ENCODE data around the gene CACNA1B. TPM values are rescaled to one million over a fixed set of nuclear protein-coding genes. Genes with fewer than 3 reads are reported as not detected.

Gene CACNA1B
- polyA plus RNA-seq, 1 experiment = 0.01 TPM

DNA sequence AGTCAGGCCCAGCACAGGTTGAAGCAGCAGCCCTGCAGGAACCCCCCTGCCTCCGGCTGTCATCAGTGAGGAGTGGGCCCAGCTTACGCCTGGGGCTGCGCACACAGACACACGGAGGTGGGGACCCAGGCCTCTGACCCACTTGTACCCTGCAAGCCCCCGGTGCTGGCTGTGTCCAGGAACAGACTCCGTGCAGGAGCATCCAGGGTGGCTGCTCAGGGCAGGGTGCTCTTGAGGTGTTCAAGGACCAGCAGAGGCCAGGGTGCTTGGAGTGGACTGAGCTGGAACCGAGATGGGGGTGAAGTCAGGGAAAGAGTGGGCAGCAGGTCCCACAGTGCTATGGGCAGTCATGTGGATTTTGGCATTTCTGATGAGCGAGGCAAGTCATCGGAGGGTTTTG lies 199.5 kb downstream of the CACNA1B start:
- H3K4me3 ChIP-seq (ENCODE audit: low read depth, low read length) = no peak overlapping the region
- peaks cover 76% of the 10 kb centered on the region for H3K9me3 ChIP-seq (ENCODE audit: control insufficient read depth, insufficient read depth, low read length)
- DNase-seq (ENCODE audit: low read depth, low spot score) = no peak
- H3K27ac ChIP-seq (ENCODE audit: low read depth, low read length) = no peak overlapping the region
- POLR2A ChIA-PET = no interaction called here
- TF ChIP-seq, protein P1, sequence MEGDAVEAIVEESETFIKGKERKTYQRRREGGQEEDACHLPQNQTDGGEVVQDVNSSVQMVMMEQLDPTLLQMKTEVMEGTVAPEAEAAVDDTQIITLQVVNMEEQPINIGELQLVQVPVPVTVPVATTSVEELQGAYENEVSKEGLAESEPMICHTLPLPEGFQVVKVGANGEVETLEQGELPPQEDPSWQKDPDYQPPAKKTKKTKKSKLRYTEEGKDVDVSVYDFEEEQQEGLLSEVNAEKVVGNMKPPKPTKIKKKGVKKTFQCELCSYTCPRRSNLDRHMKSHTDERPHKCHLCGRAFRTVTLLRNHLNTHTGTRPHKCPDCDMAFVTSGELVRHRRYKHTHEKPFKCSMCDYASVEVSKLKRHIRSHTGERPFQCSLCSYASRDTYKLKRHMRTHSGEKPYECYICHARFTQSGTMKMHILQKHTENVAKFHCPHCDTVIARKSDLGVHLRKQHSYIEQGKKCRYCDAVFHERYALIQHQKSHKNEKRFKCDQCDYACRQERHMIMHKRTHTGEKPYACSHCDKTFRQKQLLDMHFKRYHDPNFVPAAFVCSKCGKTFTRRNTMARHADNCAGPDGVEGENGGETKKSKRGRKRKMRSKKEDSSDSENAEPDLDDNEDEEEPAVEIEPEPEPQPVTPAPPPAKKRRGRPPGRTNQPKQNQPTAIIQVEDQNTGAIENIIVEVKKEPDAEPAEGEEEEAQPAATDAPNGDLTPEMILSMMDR (IDR thresholded peaks at IDR 0.05; ENCODE audit: low read depth, low read length) = no peak
- H3K27me3 ChIP-seq (ENCODE audit: control insufficient read depth, insufficient read depth, low read length) = no peaks in the 10 kb centered on the region
- CTCF ChIA-PET = no interaction called here

DNA sequence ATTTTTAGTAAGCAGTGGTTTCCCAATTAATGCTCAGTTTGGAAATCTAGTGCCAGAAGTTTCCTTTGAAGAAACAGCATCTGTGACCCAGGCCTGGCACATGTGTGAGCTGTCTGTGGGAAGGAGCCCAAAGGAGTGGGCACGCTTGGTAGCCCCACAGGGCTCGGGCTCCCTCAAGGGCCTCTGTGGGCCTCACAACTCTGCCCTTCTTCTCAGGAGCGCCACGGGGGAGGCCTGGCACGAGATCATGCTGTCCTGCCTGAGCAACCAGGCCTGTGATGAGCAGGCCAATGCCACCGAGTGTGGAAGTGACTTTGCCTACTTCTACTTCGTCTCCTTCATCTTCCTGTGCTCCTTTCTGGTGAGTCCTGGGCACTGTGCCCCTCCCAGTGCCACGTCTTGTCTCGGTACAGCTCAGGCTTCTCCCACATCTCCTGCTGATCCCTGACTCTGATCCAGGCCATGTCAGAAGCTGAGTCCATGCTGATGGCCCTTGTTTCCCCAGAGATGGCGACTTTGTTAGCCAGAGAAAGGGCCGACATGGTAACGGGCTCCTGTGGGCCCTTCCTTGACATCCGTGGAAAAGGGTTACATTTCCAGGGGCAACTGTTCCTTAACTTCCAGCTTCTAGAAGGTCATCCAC lies 200.4 kb downstream of the CACNA1B start:
- TF ChIP-seq, protein P1 (IDR thresholded peaks at IDR 0.05; ENCODE audit: low read depth, low read length) = no peak
- POLR2A ChIA-PET = no interaction called here
- no peak overlapping the region for H3K27ac ChIP-seq (ENCODE audit: low read depth, low read length)
- no peaks in the 10 kb centered on the region for H3K27me3 ChIP-seq (ENCODE audit: control insufficient read depth, insufficient read depth, low read length)
- DNase-seq (ENCODE audit: low read depth, low spot score) = no peak
- H3K9me3 ChIP-seq (ENCODE audit: control insufficient read depth, insufficient read depth, low read length) = peaks cover 70% of the 10 kb centered on the region
- CTCF ChIA-PET = no interaction called here
- no peak overlapping the region for H3K4me3 ChIP-seq (ENCODE audit: low read depth, low read length)

DNA sequence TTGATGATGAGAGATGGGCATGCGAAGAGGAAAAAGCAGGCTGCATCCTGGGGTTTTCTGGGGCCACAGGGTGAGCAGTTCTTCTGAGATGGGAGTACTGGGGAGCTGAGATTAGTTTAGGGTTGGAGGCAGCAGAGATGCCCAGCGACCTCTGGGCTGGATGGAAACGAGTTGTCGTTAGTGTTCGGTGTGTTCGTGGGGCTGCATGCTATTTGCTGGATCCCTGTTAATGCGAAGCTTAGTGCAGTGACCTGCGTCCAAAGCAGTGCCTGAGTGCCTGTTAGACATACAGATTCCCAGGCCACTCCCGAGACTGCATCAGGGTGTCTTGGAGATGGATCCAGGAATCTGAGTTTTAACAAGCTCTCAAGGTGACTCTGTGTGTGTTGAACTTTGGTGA lies 201.3 kb downstream of the CACNA1B start:
- POLR2A ChIA-PET = no interaction called here
- DNase-seq (ENCODE audit: low read depth, low spot score) = no peak

DNA sequence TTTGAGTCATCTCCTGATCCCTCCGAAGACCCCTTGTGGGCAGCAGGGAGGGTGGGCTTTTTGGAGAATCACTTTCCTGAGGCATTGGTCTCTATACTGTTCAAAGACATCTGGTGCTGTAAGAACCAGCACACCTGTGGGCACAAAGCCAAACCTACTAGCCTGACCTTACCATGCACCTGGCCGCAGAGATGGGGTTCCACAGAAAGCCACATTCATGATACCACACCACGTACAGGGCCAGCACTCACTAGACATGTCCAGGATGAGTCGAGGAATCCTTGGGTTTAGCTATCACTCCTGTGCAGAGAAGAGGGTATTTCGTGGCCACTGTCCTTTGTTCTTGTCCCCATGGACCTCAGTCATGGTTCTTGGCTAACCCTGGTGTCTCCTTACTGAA lies 203.4 kb downstream of the CACNA1B start:
- Histone ChIP-seq H3K4me3 (ENCODE audit: low read depth, low read length) (no peak overlapping the region), H3K27me3 (ENCODE audit: control insufficient read depth, insufficient read depth, low read length) (no peaks in the 10 kb centered on the region), H3K27ac (ENCODE audit: low read depth, low read length) (no peak overlapping the region), H3K9me3 (ENCODE audit: control insufficient read depth, insufficient read depth, low read length) (peaks cover 57% of the 10 kb centered on the region)
- no peak for DNase-seq (ENCODE audit: low read depth, low spot score)
- ChIA-PET CTCF (no interaction called here), POLR2A (no interaction called here)
- TF ChIP-seq, protein P1 (IDR thresholded peaks at IDR 0.05; ENCODE audit: low read depth, low read length) = no peak

More for the DNA sequence above, 201.3 kb downstream of the CACNA1B start:
- Histone ChIP-seq H3K27ac (ENCODE audit: low read depth, low read length) (no peak overlapping the region), H3K4me3 (ENCODE audit: low read depth, low read length) (no peak overlapping the region), H3K9me3 (ENCODE audit: control insufficient read depth, insufficient read depth, low read length) (peaks cover 70% of the 10 kb centered on the region), H3K27me3 (ENCODE audit: control insufficient read depth, insufficient read depth, low read length) (no peaks in the 10 kb centered on the region)
- TF ChIP-seq, protein P1 (IDR thresholded peaks at IDR 0.05; ENCODE audit: low read depth, low read length) = no peak
- CTCF ChIA-PET = no interaction called here

DNA sequence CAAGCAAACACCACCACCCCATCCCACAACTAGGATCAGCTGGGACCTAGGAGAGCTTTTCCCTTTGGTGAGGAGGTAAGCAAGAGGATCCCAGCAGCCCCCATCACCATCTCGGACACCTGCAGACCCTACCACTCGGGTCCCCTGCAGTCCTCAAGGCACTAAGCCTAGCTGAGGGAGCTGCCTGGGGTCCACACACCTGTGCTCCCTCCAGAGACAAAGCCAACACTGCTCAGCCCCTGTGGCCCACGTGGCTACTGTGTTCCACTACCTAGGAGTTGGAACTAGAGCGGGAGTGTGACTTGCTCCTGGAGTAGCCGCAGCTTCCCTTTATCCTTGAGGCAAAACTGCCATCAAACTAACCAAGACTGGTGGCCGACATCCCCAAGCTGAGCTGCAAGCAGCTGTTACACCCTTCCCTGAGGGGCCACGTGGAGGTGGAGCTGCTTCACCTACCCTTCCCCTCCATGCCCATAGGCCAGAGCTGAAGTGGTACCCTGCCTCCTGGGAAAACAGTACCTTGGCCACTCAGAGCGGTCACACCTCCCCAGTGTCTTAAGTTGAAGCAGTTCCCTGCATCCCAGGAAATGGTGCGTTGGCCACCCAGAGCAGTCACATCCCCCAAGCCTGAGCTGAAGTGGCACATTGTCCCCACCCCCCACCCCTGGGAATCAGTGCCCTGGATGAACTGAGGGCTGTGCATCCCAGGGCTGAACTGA lies 205.5 kb downstream of the CACNA1B start:
- ChIA-PET POLR2A (no interaction called here), CTCF (no interaction called here)

More for the DNA sequence above, 205.5 kb downstream of the CACNA1B start:
- Histone ChIP-seq H3K27ac (ENCODE audit: low read depth, low read length) (no peak overlapping the region), H3K27me3 (ENCODE audit: control insufficient read depth, insufficient read depth, low read length) (no peaks in the 10 kb centered on the region), H3K4me3 (ENCODE audit: low read depth, low read length) (no peak overlapping the region), H3K9me3 (ENCODE audit: control insufficient read depth, insufficient read depth, low read length) (peaks cover 36% of the 10 kb centered on the region)
- TF ChIP-seq, protein P1 (IDR thresholded peaks at IDR 0.05; ENCODE audit: low read depth, low read length) = no peak
- DNase-seq (ENCODE audit: low read depth, low spot score) = no peak

Measured in AG04450 (cell line).